ENCODE results near the gene CEACAM4.
A peak's percentile ranks its signal among the peaks of the same experiment; 100 is the strongest.

CEACAM4 gene

GRCh38 chr19:41597600-41598041, 29.3 kb downstream of the CEACAM4 start:
- DNase-seq (ENCODE audit: low spot score): peak; percentile 57
- Histone ChIP-seq H3K14ac (ENCODE audit: low read length) (no peak overlapping the region), H3K79me1 (ENCODE audit: low read depth, low read length) (no peaks in the 10 kb centered on the region), H2AFZ (ENCODE audit: low read length) (no peak overlapping the region), H3K23ac (ENCODE audit: low read depth, low read length, poor library complexity) (no peak overlapping the region), H2AK5ac (ENCODE audit: low read depth, low read length) (no peak overlapping the region), H2BK15ac (ENCODE audit: low read length) (no peak overlapping the region), H3K18ac (ENCODE audit: low read length) (no peak overlapping the region), H3K27ac (replicated peaks; ENCODE audit: low read length) (no peak overlapping the region), H3K27me3 (ENCODE audit: control insufficient read depth in 3 of 3, insufficient read depth in 3 of 3, low read depth in 1 of 3, low read length in 3 of 3) (peaks cover 2 to 17% (median 3%) of the 10 kb centered on the region in 3 experiments), H2BK12ac (ENCODE audit: low read length) (no peak overlapping the region), H4K91ac (ENCODE audit: low read depth, low read length, poor library complexity) (no peak overlapping the region), H3K4me2 (ENCODE audit: insufficient read depth, low read length, poor library complexity, severe bottlenecking) (no peak overlapping the region), H3K9ac (ENCODE audit: low read depth, low read length, poor library complexity) (no peak overlapping the region), H3K36me3 (replicated peaks in 1 of 2; ENCODE audit: control insufficient read depth in 2 of 2, insufficient read depth in 2 of 2, low read length in 2 of 2) (no peaks in the 10 kb centered on the region), H3K9me3 (replicated peaks in 1 of 2; ENCODE audit: control insufficient read depth in 2 of 2, insufficient read depth in 1 of 2, low read depth in 1 of 2, low read length in 2 of 2) (peaks cover 0 to 5% of the 10 kb centered on the region in 2 donors), H3K4me1 (ENCODE audit: control insufficient read depth in 2 of 2, insufficient read depth in 1 of 2, low read depth in 1 of 2, low read length in 2 of 2) (no peaks in the 10 kb centered on the region), H3K4ac (ENCODE audit: low read length) (no peak overlapping the region), H3K4me3 (ENCODE audit: low read length in 2 of 2) (no peak overlapping the region), H2BK5ac (ENCODE audit: low read length) (no peak overlapping the region), H2BK120ac (ENCODE audit: low read depth, low read length) (no peak overlapping the region), H4K8ac (ENCODE audit: low read depth, low read length) (no peak overlapping the region)
- no CpG with 5 or more reads among the region's 10 CpGs for WGBS, 2 donors (ENCODE audit: extremely low coverage in 2 of 2, insufficient read length in 2 of 2, insufficient replicate concordance in 1 of 2)

GRCh38 chr19:41595890-41596280, 31.0 kb downstream of the CEACAM4 start:
- Histone ChIP-seq H3K4me1 (ENCODE audit: control insufficient read depth in 2 of 2, insufficient read depth in 1 of 2, low read depth in 1 of 2, low read length in 2 of 2) (no peaks in the 10 kb centered on the region), H3K79me1 (ENCODE audit: low read depth, low read length) (no peaks in the 10 kb centered on the region), H3K4me2 (ENCODE audit: insufficient read depth, low read length, poor library complexity, severe bottlenecking) (no peak overlapping the region), H3K36me3 (replicated peaks in 1 of 2; ENCODE audit: control insufficient read depth in 2 of 2, insufficient read depth in 2 of 2, low read length in 2 of 2) (no peaks in the 10 kb centered on the region), H2BK12ac (ENCODE audit: low read length) (no peak overlapping the region), H2AFZ (ENCODE audit: low read length) (no peak overlapping the region), H4K8ac (ENCODE audit: low read depth, low read length) (no peak overlapping the region), H2BK120ac (ENCODE audit: low read depth, low read length) (no peak overlapping the region), H2BK5ac (ENCODE audit: low read length) (no peak overlapping the region), H4K91ac (ENCODE audit: low read depth, low read length, poor library complexity) (no peak overlapping the region), H3K27ac (replicated peaks; ENCODE audit: low read length) (no peak overlapping the region), H3K4ac (ENCODE audit: low read length) (no peak overlapping the region), H3K18ac (ENCODE audit: low read length) (no peak overlapping the region), H3K9ac (ENCODE audit: low read depth, low read length, poor library complexity) (no peak overlapping the region), H2AK5ac (ENCODE audit: low read depth, low read length) (no peak overlapping the region), H3K4me3 (ENCODE audit: low read length in 2 of 2) (no peak overlapping the region), H3K9me3 (replicated peaks in 1 of 2; ENCODE audit: control insufficient read depth in 2 of 2, insufficient read depth in 1 of 2, low read depth in 1 of 2, low read length in 2 of 2) (peaks cover 0 to 5% of the 10 kb centered on the region in 2 donors), H3K27me3 (ENCODE audit: control insufficient read depth in 3 of 3, insufficient read depth in 3 of 3, low read depth in 1 of 3, low read length in 3 of 3) (peaks cover 2 to 10% (median 3%) of the 10 kb centered on the region in 3 experiments), H3K14ac (ENCODE audit: low read length) (no peak overlapping the region), H2BK15ac (ENCODE audit: low read length) (no peak overlapping the region), H3K23ac (ENCODE audit: low read depth, low read length, poor library complexity) (no peak overlapping the region)
- no CpG with 5 or more reads among the region's 3 CpGs for WGBS, 2 donors (ENCODE audit: extremely low coverage in 2 of 2, insufficient read length in 2 of 2, insufficient replicate concordance in 1 of 2)
- no peak for DNase-seq (ENCODE audit: low spot score)

GRCh38 chr19:41595258-41595889, 31.5 kb downstream of the CEACAM4 start:
- no peak overlapping the region for H2BK5ac ChIP-seq (ENCODE audit: low read length)
- H3K4ac ChIP-seq (ENCODE audit: low read length): no peak overlapping the region
- no peaks in the 10 kb centered on the region for H3K4me1 ChIP-seq (ENCODE audit: control insufficient read depth in 2 of 2, insufficient read depth in 1 of 2, low read depth in 1 of 2, low read length in 2 of 2)
- no peak overlapping the region for H3K4me2 ChIP-seq (ENCODE audit: insufficient read depth, low read length, poor library complexity, severe bottlenecking)
- H2BK15ac ChIP-seq (ENCODE audit: low read length): no peak overlapping the region
- H3K4me3 ChIP-seq (ENCODE audit: low read length in 2 of 2): no peak overlapping the region
- H3K14ac ChIP-seq (ENCODE audit: low read length): no peak overlapping the region
- H2AFZ ChIP-seq (ENCODE audit: low read length): no peak overlapping the region
- no peak overlapping the region for H4K8ac ChIP-seq (ENCODE audit: low read depth, low read length)
- no peak overlapping the region for H3K27ac ChIP-seq (replicated peaks; ENCODE audit: low read length)
- no peak overlapping the region for H3K23ac ChIP-seq (ENCODE audit: low read depth, low read length, poor library complexity)
- no peak for DNase-seq (ENCODE audit: low spot score)
- H2BK120ac ChIP-seq (ENCODE audit: low read depth, low read length): no peak overlapping the region
- no peaks in the 10 kb centered on the region for H3K36me3 ChIP-seq (replicated peaks in 1 of 2; ENCODE audit: control insufficient read depth in 2 of 2, insufficient read depth in 2 of 2, low read length in 2 of 2)
- peaks cover 0 to 3% of the 10 kb centered on the region in 2 donors for H3K9me3 ChIP-seq (replicated peaks in 1 of 2; ENCODE audit: control insufficient read depth in 2 of 2, insufficient read depth in 1 of 2, low read depth in 1 of 2, low read length in 2 of 2)
- no peak overlapping the region for H4K91ac ChIP-seq (ENCODE audit: low read depth, low read length, poor library complexity)
- H3K9ac ChIP-seq (ENCODE audit: low read depth, low read length, poor library complexity): no peak overlapping the region
- no peak overlapping the region for H3K18ac ChIP-seq (ENCODE audit: low read length)
- H3K79me1 ChIP-seq (ENCODE audit: low read depth, low read length): no peaks in the 10 kb centered on the region
- H2BK12ac ChIP-seq (ENCODE audit: low read length): no peak overlapping the region
- no CpG with 5 or more reads among the region's 4 CpGs for WGBS, 2 donors (ENCODE audit: extremely low coverage in 2 of 2, insufficient read length in 2 of 2, insufficient replicate concordance in 1 of 2)
- H2AK5ac ChIP-seq (ENCODE audit: low read depth, low read length): no peak overlapping the region
- H3K27me3 ChIP-seq (ENCODE audit: control insufficient read depth in 3 of 3, insufficient read depth in 3 of 3, low read depth in 1 of 3, low read length in 3 of 3): peaks cover 2 to 7% (median 3%) of the 10 kb centered on the region in 3 experiments

GRCh38 chr19:41591951-41592562, 34.8 kb downstream of the CEACAM4 start:
- no peak overlapping the region for H3K27ac ChIP-seq (replicated peaks; ENCODE audit: low read length)
- no peak overlapping the region for H2AK5ac ChIP-seq (ENCODE audit: low read depth, low read length)
- H3K23ac ChIP-seq (ENCODE audit: low read depth, low read length, poor library complexity): peak overlapping the region; percentile 34
- H3K27me3 ChIP-seq (ENCODE audit: control insufficient read depth in 3 of 3, insufficient read depth in 3 of 3, low read depth in 1 of 3, low read length in 3 of 3): peaks cover 2 to 3% (median 2%) of the 10 kb centered on the region in 3 experiments
- H3K9me3 ChIP-seq (replicated peaks in 1 of 2; ENCODE audit: control insufficient read depth in 2 of 2, insufficient read depth in 1 of 2, low read depth in 1 of 2, low read length in 2 of 2): peaks cover 0 to 10% of the 10 kb centered on the region in 2 donors
- H4K91ac ChIP-seq (ENCODE audit: low read depth, low read length, poor library complexity): no peak overlapping the region
- WGBS, 2 donors (ENCODE audit: extremely low coverage in 2 of 2, insufficient read length in 2 of 2, insufficient replicate concordance in 1 of 2): no CpG with 5 or more reads among the region's 5 CpGs
- no peak overlapping the region for H2BK12ac ChIP-seq (ENCODE audit: low read length)
- H3K4me3 ChIP-seq (ENCODE audit: low read length in 2 of 2): no peak overlapping the region
- H3K79me1 ChIP-seq (ENCODE audit: low read depth, low read length): no peaks in the 10 kb centered on the region
- H3K9ac ChIP-seq (ENCODE audit: low read depth, low read length, poor library complexity): no peak overlapping the region
- H3K4me2 ChIP-seq (ENCODE audit: insufficient read depth, low read length, poor library complexity, severe bottlenecking): no peak overlapping the region
- H2BK120ac ChIP-seq (ENCODE audit: low read depth, low read length): no peak overlapping the region
- no peak overlapping the region for H4K8ac ChIP-seq (ENCODE audit: low read depth, low read length)
- no peak overlapping the region for H2BK15ac ChIP-seq (ENCODE audit: low read length)
- no peaks in the 10 kb centered on the region for H3K4me1 ChIP-seq (ENCODE audit: control insufficient read depth in 2 of 2, insufficient read depth in 1 of 2, low read depth in 1 of 2, low read length in 2 of 2)
- H3K4ac ChIP-seq (ENCODE audit: low read length): no peak overlapping the region
- H3K18ac ChIP-seq (ENCODE audit: low read length): no peak overlapping the region
- no peak overlapping the region for H2AFZ ChIP-seq (ENCODE audit: low read length)
- no peaks in the 10 kb centered on the region for H3K36me3 ChIP-seq (replicated peaks in 1 of 2; ENCODE audit: control insufficient read depth in 2 of 2, insufficient read depth in 2 of 2, low read length in 2 of 2)
- no peak for DNase-seq (ENCODE audit: low spot score)
- H3K14ac ChIP-seq (ENCODE audit: low read length): no peak overlapping the region
- H2BK5ac ChIP-seq (ENCODE audit: low read length): no peak overlapping the region

All from neuronal stem cell (in vitro differentiated cells).